Hepatocyte (in vitro differentiated cells): Measurements from ENCODE around the gene REN.

Source experiments
- EZH2phosphoT487 ChIP-seq: fragments of 200-600 bp; sonication (generic); IDR thresholded peaks from one replicate; pipeline ENCODE4 v1.6.1; 2018; ENCODE audit warnings: antibody characterized with exemption, mild to moderate bottlenecking, low read depth, moderate library complexity; ENCODE audit not compliant: unreplicated experiment, severe bottlenecking
- TF ChIP-seq, protein P1 (sequence below): fragments of 200-600 bp; sonication (generic); IDR thresholded peaks from 2 replicates; pipeline ENCODE4 v1.5.1; 2016; ENCODE audit warnings: antibody characterized with exemption, mild to moderate bottlenecking; ENCODE audit not compliant: poor library complexity

DNA sequence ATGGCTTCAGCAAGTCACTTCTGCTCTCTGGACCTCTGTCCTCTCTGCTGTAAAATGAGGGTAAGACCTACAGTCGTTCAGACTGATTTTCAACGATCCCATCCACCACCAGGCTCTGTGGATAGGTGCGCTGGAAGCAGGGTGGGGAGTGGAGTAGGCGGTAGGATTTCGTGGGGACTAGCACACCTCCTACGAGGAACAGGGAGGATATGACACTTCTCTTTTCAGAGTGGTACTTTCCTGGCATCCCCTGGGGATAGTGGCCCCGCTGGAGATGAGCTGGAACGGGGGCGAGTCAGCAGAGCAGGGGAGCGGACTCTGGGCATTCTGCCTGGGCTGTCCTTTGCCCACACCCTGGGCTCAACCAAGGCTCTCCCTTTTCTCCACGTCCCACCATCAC is 32.0 kb downstream of the REN start:
- TF ChIP-seq, protein P1, sequence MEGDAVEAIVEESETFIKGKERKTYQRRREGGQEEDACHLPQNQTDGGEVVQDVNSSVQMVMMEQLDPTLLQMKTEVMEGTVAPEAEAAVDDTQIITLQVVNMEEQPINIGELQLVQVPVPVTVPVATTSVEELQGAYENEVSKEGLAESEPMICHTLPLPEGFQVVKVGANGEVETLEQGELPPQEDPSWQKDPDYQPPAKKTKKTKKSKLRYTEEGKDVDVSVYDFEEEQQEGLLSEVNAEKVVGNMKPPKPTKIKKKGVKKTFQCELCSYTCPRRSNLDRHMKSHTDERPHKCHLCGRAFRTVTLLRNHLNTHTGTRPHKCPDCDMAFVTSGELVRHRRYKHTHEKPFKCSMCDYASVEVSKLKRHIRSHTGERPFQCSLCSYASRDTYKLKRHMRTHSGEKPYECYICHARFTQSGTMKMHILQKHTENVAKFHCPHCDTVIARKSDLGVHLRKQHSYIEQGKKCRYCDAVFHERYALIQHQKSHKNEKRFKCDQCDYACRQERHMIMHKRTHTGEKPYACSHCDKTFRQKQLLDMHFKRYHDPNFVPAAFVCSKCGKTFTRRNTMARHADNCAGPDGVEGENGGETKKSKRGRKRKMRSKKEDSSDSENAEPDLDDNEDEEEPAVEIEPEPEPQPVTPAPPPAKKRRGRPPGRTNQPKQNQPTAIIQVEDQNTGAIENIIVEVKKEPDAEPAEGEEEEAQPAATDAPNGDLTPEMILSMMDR, result no peak
- TF ChIP-seq EZH2phosphoT487, result no peak
